PC-3 (cell line): ENCODE data around the gene GRIP2.

Experiments
- CTCF ChIP-seq: fragments of 300-600 bp; sonication (generic); conservative IDR thresholded peaks from 2 replicates; pipeline ENCODE4 v1.5.1; 2017; ENCODE audit warnings: antibody characterized with exemption, low read depth, mild to moderate bottlenecking, low read length
- EZH2 ChIP-seq: fragments of 300-600 bp; sonication (generic); IDR thresholded peaks from one replicate; pipeline ENCODE4 v1.6.1; 2017; ENCODE audit warnings: antibody characterized with exemption, mild to moderate bottlenecking, low read length; ENCODE audit not compliant: unreplicated experiment

- TF ChIP-seq CTCF (no peak), EZH2 (no peak)
Measured at GRCh38 chr3:14570089-14570488, 29.9 kb upstream of the GRIP2 start.
